ENCODE data around the gene ALG9. TPM values are rescaled to one million over a fixed set of nuclear protein-coding genes. Genes with fewer than 3 reads are reported as not detected.
"Not testable (repeated sequence)": the region's sequence is repeated elsewhere in the genome, so short reads cannot be mapped to it uniquely, and the experiment has no call there.

ALG9 gene
- total RNA-seq, 2 experiments from 2014 or later, result 36.4 to 36.8 TPM

- no peak for DNase-seq
- H3K27ac Mint-ChIP-seq, result no peak overlapping the region
Measured at GRCh38 chr11:111808063-111808588, 63.3 kb downstream of the ALG9 start.

GRCh38 chr11:111807076-111807475 is 64.3 kb downstream of the ALG9 start:
- H3K36me3 Mint-ChIP-seq, result peaks cover 29% of the 10 kb centered on the region
- no peak overlapping the region for H3K27ac Mint-ChIP-seq
- no peak overlapping the region for H3K4me3 Mint-ChIP-seq
- no peak for DNase-seq
- H3K4me1 Mint-ChIP-seq, result no peaks in the 10 kb centered on the region
- H3K9me3 Mint-ChIP-seq, result no peaks in the 10 kb centered on the region
- H3K27me3 Mint-ChIP-seq, result no peaks in the 10 kb centered on the region

More at GRCh38 chr11:111808063-111808588, 63.3 kb downstream of the ALG9 start:
- H3K4me3 Mint-ChIP-seq, result no peak overlapping the region
- no peaks in the 10 kb centered on the region for H3K4me1 Mint-ChIP-seq
- H3K27me3 Mint-ChIP-seq, result no peaks in the 10 kb centered on the region
- H3K36me3 Mint-ChIP-seq, result peaks cover 30% of the 10 kb centered on the region
- no peaks in the 10 kb centered on the region for H3K9me3 Mint-ChIP-seq

DNA sequence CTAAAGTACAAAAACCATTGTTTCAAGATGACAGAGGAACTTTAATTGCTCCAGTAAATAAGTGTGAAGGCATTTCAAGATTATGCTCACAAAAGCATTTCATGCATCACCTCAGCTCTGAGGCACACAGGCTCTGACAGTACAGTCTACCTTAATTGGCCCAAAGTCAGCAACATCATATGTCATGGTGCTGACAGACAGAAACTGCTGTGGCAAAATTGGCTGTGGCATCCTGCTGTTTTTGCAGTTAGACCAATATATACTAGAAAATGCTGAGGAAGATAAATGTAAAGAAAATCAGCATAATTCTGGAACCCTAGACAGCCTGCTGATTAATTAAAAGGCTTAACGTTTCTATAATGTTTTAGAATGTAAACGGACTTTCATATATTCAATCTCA is 70.2 kb downstream of the ALG9 start:
- DNase-seq, result no peak
- Mint-ChIP-seq H3K9me3 (peaks cover 5% of the 10 kb centered on the region), H3K27me3 (no peaks in the 10 kb centered on the region), H3K27ac (no peak overlapping the region), H3K4me1 (peaks cover 5% of the 10 kb centered on the region), H3K4me3 (no peak overlapping the region), H3K36me3 (peaks cover 53% of the 10 kb centered on the region)

- H3K27ac Mint-ChIP-seq, result no peak overlapping the region
- H3K9me3 Mint-ChIP-seq, result peaks cover 5% of the 10 kb centered on the region
- H3K27me3 Mint-ChIP-seq, result no peaks in the 10 kb centered on the region
- peaks cover 47% of the 10 kb centered on the region for H3K36me3 Mint-ChIP-seq
- H3K4me1 Mint-ChIP-seq, result peaks cover 5% of the 10 kb centered on the region
- H3K4me3 Mint-ChIP-seq, result no peak overlapping the region
- no peak for DNase-seq
Measured at GRCh38 chr11:111798279-111798678, 73.1 kb downstream of the ALG9 start.

DNA sequence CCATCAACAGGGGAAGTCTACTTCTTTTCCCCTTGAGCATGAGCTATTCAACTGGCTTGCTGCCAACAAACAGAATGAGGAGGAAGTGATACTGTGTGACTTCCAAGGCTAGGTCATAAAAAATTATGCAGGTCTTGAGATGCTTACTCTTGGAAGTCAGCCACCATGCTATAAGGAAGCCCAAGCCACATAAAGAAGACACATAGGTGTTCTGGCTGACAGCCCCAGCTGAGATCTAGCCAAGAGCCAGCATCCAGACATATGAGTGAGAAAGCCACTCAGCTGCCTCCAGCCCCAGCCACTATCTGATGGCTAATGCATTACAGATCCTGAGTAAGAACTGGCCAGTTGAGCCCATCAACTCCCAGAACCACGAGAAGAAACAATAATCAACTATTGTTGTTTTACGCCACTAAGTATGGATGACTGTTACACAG is 74.2 kb downstream of the ALG9 start:
- H3K4me3 Mint-ChIP-seq, result no peak overlapping the region
- H3K27me3 Mint-ChIP-seq, result no peaks in the 10 kb centered on the region
- peaks cover 5% of the 10 kb centered on the region for H3K9me3 Mint-ChIP-seq
- H3K4me1 Mint-ChIP-seq, result peaks cover 5% of the 10 kb centered on the region
- DNase-seq, result no peak
- H3K27ac Mint-ChIP-seq, result no peak overlapping the region
- peaks cover 42% of the 10 kb centered on the region for H3K36me3 Mint-ChIP-seq

GRCh38 chr11:111796696-111797095 is 74.7 kb downstream of the ALG9 start:
- no peak for DNase-seq
- Mint-ChIP-seq H3K4me1 (peaks cover 5% of the 10 kb centered on the region), H3K9me3 (peaks cover 5% of the 10 kb centered on the region), H3K27ac (no peak overlapping the region), H3K36me3 (peaks cover 40% of the 10 kb centered on the region), H3K4me3 (no peak overlapping the region), H3K27me3 (no peaks in the 10 kb centered on the region)

GRCh38 chr11:111795334-111795985 is 75.9 kb downstream of the ALG9 start:
- Mint-ChIP-seq H3K27me3 (no peaks in the 10 kb centered on the region), H3K4me1 (peaks cover 5% of the 10 kb centered on the region), H3K9me3 (peaks cover 5% of the 10 kb centered on the region), H3K36me3 (peaks cover 38% of the 10 kb centered on the region), H3K27ac (no peak overlapping the region), H3K4me3 (no peak overlapping the region)
- no peak for DNase-seq

DNA sequence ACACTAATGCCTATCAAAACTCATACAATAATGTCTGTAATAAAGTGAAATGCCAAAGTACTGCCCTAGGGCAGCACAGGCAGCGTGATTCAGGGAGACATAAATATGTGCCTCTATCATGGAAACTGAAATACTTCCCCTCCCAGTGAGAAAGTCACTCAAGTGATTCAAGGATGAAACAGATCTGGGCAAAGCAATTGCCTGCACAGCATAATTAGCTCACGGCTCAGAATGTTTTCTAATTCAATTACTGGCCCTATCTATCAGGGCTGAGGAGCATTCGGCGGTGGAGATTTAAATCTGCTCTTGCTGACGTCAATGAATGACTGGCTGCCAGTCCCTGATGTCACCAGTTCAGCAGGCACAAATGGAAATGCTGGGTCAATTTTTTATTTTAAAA is 77.5 kb downstream of the ALG9 start:
- no peak for DNase-seq
- no peak overlapping the region for H3K27ac Mint-ChIP-seq
- H3K4me1 Mint-ChIP-seq, result peaks cover 5% of the 10 kb centered on the region
- peaks cover 4% of the 10 kb centered on the region for H3K9me3 Mint-ChIP-seq
- H3K4me3 Mint-ChIP-seq, result no peak overlapping the region
- no peaks in the 10 kb centered on the region for H3K27me3 Mint-ChIP-seq
- peaks cover 28% of the 10 kb centered on the region for H3K36me3 Mint-ChIP-seq

GRCh38 chr11:111792955-111793500 is 78.4 kb downstream of the ALG9 start:
- peaks cover 5% of the 10 kb centered on the region for H3K4me1 Mint-ChIP-seq
- no peak overlapping the region for H3K4me3 Mint-ChIP-seq
- no peak overlapping the region for H3K27ac Mint-ChIP-seq
- DNase-seq, result no peak
- peaks cover 21% of the 10 kb centered on the region for H3K36me3 Mint-ChIP-seq
- no peaks in the 10 kb centered on the region for H3K27me3 Mint-ChIP-seq
- H3K9me3 Mint-ChIP-seq, result peaks cover 4% of the 10 kb centered on the region

- Mint-ChIP-seq H3K9me3 (no peaks in the 10 kb centered on the region), H3K4me1 (peaks cover 5% of the 10 kb centered on the region), H3K4me3 (no peak overlapping the region), H3K36me3 (peaks cover 15% of the 10 kb centered on the region), H3K27me3 (no peaks in the 10 kb centered on the region), H3K27ac (no peak overlapping the region)
- DNase-seq, result no peak
Measured at GRCh38 chr11:111792314-111792713, 79.1 kb downstream of the ALG9 start.

GRCh38 chr11:111788464-111788863 is 82.9 kb downstream of the ALG9 start:
- Mint-ChIP-seq H3K27me3 (no peaks in the 10 kb centered on the region), H3K9me3 (no peaks in the 10 kb centered on the region), H3K27ac (no peak overlapping the region), H3K4me3 (no peak overlapping the region), H3K4me1 (no peaks in the 10 kb centered on the region), H3K36me3 (peaks cover 4% of the 10 kb centered on the region)
- DNase-seq, result no peak

DNA sequence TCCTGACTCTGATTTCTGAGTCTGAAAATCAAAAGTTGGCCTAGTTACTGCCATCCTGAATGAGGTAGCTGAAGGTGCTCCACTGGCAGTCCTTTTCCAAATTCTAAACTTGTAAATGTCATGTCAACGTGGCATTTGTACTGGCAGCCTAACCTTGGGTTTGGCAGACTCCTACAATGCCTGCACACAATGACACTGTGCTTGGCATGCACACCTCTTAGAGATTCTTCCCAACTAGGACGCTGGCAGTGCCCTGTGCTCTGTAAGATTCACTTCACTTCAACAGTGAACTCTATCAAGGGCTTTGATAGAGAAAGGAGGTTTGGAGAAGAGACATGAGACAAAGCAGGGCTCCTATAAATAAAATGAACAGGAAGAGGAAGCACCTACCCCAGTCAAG is 83.3 kb downstream of the ALG9 start:
- Mint-ChIP-seq H3K36me3 (peaks cover 4% of the 10 kb centered on the region), H3K9me3 (no peaks in the 10 kb centered on the region), H3K4me3 (no peak overlapping the region), H3K27ac (no peak overlapping the region), H3K4me1 (no peaks in the 10 kb centered on the region), H3K27me3 (no peaks in the 10 kb centered on the region)
- DNase-seq, result no peak

DNA sequence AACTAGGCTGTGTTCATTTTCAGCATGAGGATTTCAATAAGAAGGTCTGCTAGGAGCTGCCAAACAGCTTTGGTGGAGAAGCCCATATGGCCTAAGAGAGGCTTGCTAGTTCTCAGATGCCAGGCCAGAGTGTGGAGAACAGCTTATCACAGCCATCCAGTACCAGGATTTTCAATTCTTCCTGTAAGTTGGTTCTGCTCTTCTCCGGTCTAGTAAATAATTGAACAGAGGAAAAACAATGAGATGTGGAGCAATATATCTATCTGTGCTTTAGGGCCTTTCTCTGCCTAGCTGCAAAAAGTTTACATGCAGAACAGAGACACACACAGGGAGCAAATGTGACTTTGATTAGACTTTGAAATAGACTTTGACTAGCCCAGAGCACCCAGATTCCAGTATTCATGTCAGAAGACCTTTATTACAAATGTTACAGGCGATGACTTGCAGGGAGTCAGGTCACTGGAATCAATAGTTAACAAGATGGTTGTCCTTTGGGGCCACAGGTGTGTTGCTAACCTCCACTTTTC is 85.4 kb downstream of the ALG9 start:
- no peak for DNase-seq
- Mint-ChIP-seq H3K4me1 (no peaks in the 10 kb centered on the region), H3K9me3 (no peaks in the 10 kb centered on the region), H3K4me3 (no peak overlapping the region), H3K36me3 (peaks cover 4% of the 10 kb centered on the region), H3K27ac (no peak overlapping the region), H3K27me3 (no peaks in the 10 kb centered on the region)

- no peak overlapping the region for H3K4me3 Mint-ChIP-seq
- DNase-seq, result no peak
- peaks cover 1% of the 10 kb centered on the region for H3K36me3 Mint-ChIP-seq
- no peak overlapping the region for H3K27ac Mint-ChIP-seq
- H3K4me1 Mint-ChIP-seq, result no peaks in the 10 kb centered on the region
- no peaks in the 10 kb centered on the region for H3K9me3 Mint-ChIP-seq
- H3K27me3 Mint-ChIP-seq, result no peaks in the 10 kb centered on the region
Measured at GRCh38 chr11:111785076-111785475, 86.3 kb downstream of the ALG9 start.

GRCh38 chr11:111784311-111784710 is 87.1 kb downstream of the ALG9 start:
- H3K27me3 Mint-ChIP-seq, H3K4me1 Mint-ChIP-seq, H3K27ac Mint-ChIP-seq, DNase-seq, H3K4me3 Mint-ChIP-seq, H3K9me3 Mint-ChIP-seq, H3K36me3 Mint-ChIP-seq: not testable (repeated sequence)
